Vagina (tissue), 2 donors: Measurements from ENCODE around the gene DTL.

Experiments used
- POLR2AphosphoS5 ChIP-seq, 2 donors: sonication (generic); formaldehyde crosslinking; IDR thresholded peaks; one replicate each; pipeline ENCODE4 v1.9.0; 2017; ENCODE audit warnings: antibody characterized with exemption in 2 of 2, mild to moderate bottlenecking in 2 of 2, low read depth in 1 of 2; ENCODE audit not compliant: insufficient read depth in 1 of 2
- TF ChIP-seq, protein P1 (sequence below), 3 experiments: fragments of 450-650 bp in 2 of 3; fragments of 200-600 bp in 1 of 3; sonication (generic) in 1 of 3; IDR thresholded peaks; one replicate each; pipeline ENCODE4 v1.5.1; 2017 to 2019; ENCODE audit warnings: antibody characterized with exemption in 3 of 3, mild to moderate bottlenecking in 2 of 3, moderate library complexity in 2 of 3

DNA sequence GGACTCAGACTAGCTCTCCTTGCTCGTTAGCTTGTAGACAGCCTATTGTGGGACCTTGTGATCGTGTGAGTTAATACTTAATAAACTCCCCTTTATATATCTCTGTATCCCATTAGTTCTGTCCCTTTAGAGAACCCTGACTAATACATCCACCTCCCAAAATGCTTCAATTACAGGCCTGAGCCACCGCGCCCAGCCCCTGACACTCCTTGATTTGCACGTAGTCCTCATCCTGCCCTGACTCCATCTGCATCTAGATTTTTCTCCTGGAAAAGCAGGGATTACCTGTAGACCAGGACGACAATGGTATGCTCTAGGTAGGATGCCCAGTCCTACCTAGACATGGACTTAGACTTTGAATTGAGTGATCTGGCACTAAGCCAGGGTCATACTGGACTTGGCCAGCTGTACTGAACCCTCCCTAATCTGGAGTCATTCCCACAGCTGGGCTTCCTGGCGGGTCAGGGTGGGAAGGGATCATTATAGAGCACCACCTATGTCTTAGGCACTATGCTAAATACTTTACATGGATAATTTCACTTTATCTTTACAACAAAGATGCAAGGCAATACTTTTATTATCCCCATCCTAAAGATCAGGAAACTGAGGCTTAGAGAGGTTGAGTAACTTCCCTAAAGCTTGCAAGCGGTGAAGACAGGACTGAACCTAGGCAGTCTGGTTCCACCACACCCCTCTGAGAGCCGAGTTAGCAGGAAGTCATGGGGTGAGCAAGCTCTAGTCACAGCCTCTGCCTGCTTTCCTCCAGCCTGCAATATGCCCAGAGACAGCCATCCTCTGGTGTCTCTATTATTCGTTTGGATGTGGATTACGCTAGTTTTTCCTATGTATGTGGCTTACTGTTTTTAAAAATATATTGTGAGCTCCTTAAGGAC lies 89.4 kb downstream of the DTL start:
- TF ChIP-seq, protein P1, sequence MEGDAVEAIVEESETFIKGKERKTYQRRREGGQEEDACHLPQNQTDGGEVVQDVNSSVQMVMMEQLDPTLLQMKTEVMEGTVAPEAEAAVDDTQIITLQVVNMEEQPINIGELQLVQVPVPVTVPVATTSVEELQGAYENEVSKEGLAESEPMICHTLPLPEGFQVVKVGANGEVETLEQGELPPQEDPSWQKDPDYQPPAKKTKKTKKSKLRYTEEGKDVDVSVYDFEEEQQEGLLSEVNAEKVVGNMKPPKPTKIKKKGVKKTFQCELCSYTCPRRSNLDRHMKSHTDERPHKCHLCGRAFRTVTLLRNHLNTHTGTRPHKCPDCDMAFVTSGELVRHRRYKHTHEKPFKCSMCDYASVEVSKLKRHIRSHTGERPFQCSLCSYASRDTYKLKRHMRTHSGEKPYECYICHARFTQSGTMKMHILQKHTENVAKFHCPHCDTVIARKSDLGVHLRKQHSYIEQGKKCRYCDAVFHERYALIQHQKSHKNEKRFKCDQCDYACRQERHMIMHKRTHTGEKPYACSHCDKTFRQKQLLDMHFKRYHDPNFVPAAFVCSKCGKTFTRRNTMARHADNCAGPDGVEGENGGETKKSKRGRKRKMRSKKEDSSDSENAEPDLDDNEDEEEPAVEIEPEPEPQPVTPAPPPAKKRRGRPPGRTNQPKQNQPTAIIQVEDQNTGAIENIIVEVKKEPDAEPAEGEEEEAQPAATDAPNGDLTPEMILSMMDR (IDR thresholded peaks at IDR 0.05): no peak
- no peak for TF ChIP-seq POLR2AphosphoS5 (IDR thresholded peaks at IDR 0.05; ENCODE audit: insufficient read depth in 1 of 2, low read depth in 1 of 2)
